Measurements from ENCODE around the gene LRRC75B.

LRRC75B gene

GRCh38 chr22:24582056-24582814 is 10.6 kb downstream of the LRRC75B start:
- no peak overlapping the region for H3K27ac ChIP-seq
- H3K27me3 ChIP-seq (ENCODE audit: insufficient read depth, low read depth, severe bottlenecking): no peaks in the 10 kb centered on the region
- no peak for TF ChIP-seq CTCF (IDR thresholded peaks at IDR 0.05; ENCODE audit: low read depth, low read length)
- no peak overlapping the region for H3K4me3 ChIP-seq (ENCODE audit: low read depth, low read length)
- H3K36me3 ChIP-seq: peaks cover 19% of the 10 kb centered on the region
- no peaks in the 10 kb centered on the region for H3K9me3 ChIP-seq (ENCODE audit: severe bottlenecking)
- no peak for DNase-seq

- peaks cover 12% of the 10 kb centered on the region; the same call in 1 of the 2 replicates for H3K36me3 ChIP-seq
- H3K27me3 ChIP-seq (ENCODE audit: insufficient read depth, low read depth, severe bottlenecking): no peaks in the 10 kb centered on the region
- H3K27ac ChIP-seq: no peak overlapping the region
- no peak for TF ChIP-seq CTCF (IDR thresholded peaks at IDR 0.05; ENCODE audit: low read depth, low read length)
- no peak for DNase-seq
- H3K9me3 ChIP-seq (ENCODE audit: severe bottlenecking): no peaks in the 10 kb centered on the region
- H3K4me3 ChIP-seq (ENCODE audit: low read depth, low read length): no peak overlapping the region
Measured at GRCh38 chr22:24580276-24580675, 12.6 kb downstream of the LRRC75B start.

- Histone ChIP-seq H3K27me3 (ENCODE audit: insufficient read depth, low read depth, severe bottlenecking) (no peaks in the 10 kb centered on the region), H3K9me3 (ENCODE audit: severe bottlenecking) (no peaks in the 10 kb centered on the region), H3K27ac (no peak overlapping the region), H3K36me3 (peaks cover 22% of the 10 kb centered on the region), H3K4me3 (ENCODE audit: low read depth, low read length) (no peak overlapping the region)
- no peak for TF ChIP-seq CTCF (IDR thresholded peaks at IDR 0.05; ENCODE audit: low read depth, low read length)
- DNase-seq: no peak
Measured at GRCh38 chr22:24579258-24579601, 13.6 kb downstream of the LRRC75B start.

GRCh38 chr22:24578355-24579257 is 14.3 kb downstream of the LRRC75B start:
- Histone ChIP-seq H3K27me3 (ENCODE audit: insufficient read depth, low read depth, severe bottlenecking) (no peaks in the 10 kb centered on the region), H3K27ac (no peak overlapping the region), H3K4me3 (ENCODE audit: low read depth, low read length) (no peak overlapping the region), H3K9me3 (ENCODE audit: severe bottlenecking) (no peaks in the 10 kb centered on the region), H3K36me3 (peaks cover 29% of the 10 kb centered on the region)
- DNase-seq: no peak
- no peak for TF ChIP-seq CTCF (IDR thresholded peaks at IDR 0.05; ENCODE audit: low read depth, low read length)

GRCh38 chr22:24576778-24577177 is 16.1 kb downstream of the LRRC75B start:
- Histone ChIP-seq H3K36me3 (peaks cover 47% of the 10 kb centered on the region), H3K9me3 (ENCODE audit: severe bottlenecking) (no peaks in the 10 kb centered on the region), H3K27me3 (ENCODE audit: insufficient read depth, low read depth, severe bottlenecking) (no peaks in the 10 kb centered on the region), H3K27ac (no peak overlapping the region), H3K4me3 (ENCODE audit: low read depth, low read length) (no peak overlapping the region)
- TF ChIP-seq CTCF (IDR thresholded peaks at IDR 0.05; ENCODE audit: low read depth, low read length): no peak
- no peak for DNase-seq
